AG08395 (cell line): ENCODE measurements around the gene IL1RL2.

Experiments used
- DNase-seq: peaks from one replicate; pipeline ENCODE4 v3.0.0; 2012; ENCODE audit warnings: mixed read lengths, low spot score

Gene IL1RL2

GRCh38 chr2:102238778-102239177, 52.0 kb downstream of the IL1RL2 start:
- DNase-seq = no peak

DNA sequence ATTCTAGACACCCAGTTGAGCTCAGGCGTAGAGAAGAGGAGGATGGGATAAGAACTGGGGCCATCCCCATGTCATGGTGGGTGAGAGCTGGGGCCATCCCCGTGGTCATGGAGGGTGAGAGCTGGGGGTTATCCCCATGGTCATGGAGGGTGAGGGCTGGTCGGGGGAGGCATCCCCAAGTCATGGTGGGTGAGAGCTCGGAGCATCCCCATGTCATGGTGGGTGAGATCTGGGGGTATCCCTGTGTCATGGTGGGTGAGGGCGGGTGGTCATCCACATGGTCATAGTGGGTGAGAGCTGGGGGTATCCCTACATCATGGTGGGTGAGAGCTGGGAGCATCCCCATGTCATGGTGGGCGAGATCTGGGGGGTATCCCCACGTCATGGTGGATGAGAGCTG, 52.5 kb downstream of the IL1RL2 start:
- no peak for DNase-seq

GRCh38 chr2:102240640-102241370, 54.0 kb downstream of the IL1RL2 start:
- DNase-seq = peak; percentile 92

DNA sequence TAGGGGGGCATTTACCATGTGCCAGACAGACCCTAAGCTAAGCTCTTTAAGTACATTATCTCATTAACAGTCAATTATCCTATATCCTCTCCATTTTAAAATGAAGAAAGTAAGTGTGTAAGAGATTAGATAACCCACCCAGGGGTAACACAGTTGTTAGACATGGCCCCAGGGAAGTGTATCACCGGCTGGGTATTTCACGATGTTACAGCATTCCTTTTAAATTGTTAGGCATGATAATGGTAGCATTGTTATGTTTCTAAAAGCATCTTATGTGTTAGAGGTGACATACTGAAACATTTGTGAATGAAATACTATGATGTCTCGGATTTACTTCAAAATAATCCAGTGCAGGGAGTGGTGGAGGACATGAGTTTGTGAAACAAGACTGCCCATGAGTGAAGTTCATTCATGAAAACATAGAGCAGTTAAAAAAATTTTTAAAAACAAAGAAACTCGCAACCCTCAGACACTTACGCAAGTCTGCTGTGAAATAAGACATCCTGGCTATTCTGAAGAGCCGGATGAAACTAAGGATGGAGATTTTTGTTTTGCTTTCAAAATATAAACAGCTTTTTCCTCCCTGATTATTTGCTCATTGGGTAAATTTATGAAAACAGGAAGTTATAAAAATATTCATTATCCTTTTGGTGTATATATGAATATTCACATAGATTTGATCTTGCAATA, 54.9 kb downstream of the IL1RL2 start:
- DNase-seq = no peak

- DNase-seq = peak; percentile 79
Observed at GRCh38 chr2:102245266-102246151, 58.7 kb downstream of the IL1RL2 start.

DNA sequence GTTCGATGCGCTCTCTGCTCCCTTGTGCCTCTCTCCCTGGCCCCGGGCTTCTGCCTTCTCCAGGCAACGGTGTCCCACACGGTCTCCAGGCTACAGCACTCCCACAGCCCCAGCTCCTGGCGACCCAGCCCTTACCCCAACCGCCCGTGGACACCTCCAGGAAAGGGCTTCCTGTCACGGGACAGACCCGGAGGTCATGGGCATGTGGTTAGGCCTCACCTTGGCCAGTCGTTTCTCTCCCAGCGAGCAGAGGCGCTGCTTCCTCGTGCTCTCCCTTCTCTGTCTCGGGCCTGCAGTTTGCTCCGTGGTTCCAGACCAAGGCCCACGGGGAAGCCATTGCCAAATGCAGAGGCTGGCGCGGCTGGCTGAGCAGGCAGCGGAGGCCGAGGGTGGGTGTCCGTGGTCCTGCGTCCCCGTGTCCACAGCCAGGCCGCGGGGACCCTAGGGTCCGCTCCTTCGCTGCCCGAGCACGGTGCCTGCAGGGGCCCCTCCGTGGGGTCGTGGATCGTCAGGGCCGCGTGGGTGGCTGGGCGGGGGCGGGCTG, 63.5 kb downstream of the IL1RL2 start:
- no peak for DNase-seq

DNA sequence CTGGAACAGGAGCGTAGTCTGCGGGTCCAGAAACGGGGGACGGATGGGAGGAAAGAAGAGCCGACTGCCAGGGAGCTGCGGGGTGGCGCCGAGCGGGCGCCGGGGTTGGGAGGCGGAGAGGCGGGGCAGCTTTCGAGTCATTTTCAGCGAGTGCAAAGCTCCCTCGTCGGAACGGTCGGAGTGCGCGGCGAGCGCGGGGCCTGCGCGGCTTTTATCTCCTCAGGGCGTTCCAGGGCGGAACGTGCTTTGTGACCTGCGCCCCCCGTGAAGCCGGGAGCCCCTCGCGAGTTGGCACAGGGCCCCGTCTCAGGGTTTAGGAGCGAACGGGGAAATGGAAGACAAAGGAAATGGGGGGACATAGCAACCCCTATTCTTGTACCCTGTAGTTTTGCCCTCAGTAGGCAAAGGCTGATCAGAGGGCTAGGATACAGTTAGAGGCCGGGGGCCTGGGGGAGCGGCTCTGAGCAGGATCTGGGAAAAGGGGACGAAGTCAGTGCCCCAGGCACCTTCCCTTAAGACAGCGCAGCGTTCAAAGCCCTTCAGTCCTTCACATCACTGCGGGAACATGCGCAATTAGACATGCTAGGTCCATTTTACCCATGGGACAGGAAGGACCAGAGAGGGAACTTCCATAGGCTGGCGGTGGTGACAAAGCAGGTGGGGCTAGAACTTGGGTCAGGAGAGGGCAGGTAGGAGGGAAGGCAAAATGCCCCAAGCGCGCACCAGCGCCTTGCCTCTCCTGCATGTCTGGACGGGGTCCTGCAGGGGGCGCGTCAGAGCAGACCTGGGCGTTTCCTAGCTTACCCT, 64.4 kb downstream of the IL1RL2 start:
- DNase-seq = peak; percentile 58

DNA sequence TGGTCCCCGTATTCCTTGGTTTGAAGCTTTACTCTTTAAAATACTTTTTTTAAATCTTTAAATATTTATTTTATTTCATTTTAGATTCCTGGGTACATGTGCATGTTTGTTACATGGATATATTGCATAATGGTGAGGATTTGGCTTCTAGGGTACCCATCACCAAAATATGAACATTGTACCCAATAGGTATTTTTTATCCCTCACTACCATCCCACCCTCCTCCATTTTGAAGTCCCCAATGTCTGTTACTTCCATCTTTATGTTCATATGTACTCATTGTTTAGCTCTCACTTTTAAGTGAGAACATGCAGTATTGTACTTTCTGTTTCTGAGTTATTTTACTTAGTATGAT, 65.0 kb downstream of the IL1RL2 start:
- no peak for DNase-seq

DNA sequence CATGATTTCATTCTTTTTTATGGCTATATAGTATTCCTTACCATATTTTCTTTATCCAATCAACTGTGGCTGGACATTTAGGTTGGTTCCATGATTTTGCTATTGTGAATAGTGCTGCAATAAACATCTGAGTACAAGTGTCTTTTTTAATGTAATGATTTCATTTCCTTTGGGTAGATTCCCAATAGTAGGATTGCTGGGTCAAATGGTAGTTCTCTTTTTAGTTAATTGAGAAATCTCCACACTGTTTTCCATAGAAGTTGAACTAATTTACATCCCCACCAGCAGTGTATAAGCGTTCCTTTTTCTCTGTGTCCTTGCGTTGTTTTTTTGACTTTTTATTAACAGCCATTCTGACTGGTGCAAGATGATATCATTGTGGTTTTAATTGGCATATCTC, 65.4 kb downstream of the IL1RL2 start:
- no peak for DNase-seq

GRCh38 chr2:102253140-102253752, 66.4 kb downstream of the IL1RL2 start:
- no peak for DNase-seq

- DNase-seq = no peak
Observed at GRCh38 chr2:102253753-102254150, 66.9 kb downstream of the IL1RL2 start.

- no peak for DNase-seq
Observed at GRCh38 chr2:102256276-102256675, 69.5 kb downstream of the IL1RL2 start.

GRCh38 chr2:102256874-102257462, 70.1 kb downstream of the IL1RL2 start:
- no peak for DNase-seq

DNA sequence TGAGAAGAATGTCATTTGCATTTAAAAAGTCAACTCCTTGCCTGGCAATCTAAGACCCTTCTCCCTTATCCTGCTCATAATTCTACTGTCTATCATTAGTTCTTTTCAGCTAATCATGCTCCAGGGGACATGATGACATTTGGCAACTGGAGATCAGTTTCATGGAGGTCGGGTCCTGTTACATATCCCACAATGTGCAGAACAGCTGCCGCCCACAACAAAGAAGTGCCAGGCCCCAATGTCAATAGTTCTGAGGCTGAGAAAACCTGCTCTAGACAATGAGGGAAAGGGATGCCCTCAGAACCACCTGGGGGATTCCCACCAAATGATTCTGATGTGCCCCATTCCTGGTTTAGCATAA, 71.2 kb downstream of the IL1RL2 start:
- no peak for DNase-seq

- DNase-seq = peak; percentile 92
Observed at GRCh38 chr2:102258386-102259074, 71.7 kb downstream of the IL1RL2 start.

- DNase-seq = no peak
Observed at GRCh38 chr2:102261467-102262135, 74.8 kb downstream of the IL1RL2 start.

DNA sequence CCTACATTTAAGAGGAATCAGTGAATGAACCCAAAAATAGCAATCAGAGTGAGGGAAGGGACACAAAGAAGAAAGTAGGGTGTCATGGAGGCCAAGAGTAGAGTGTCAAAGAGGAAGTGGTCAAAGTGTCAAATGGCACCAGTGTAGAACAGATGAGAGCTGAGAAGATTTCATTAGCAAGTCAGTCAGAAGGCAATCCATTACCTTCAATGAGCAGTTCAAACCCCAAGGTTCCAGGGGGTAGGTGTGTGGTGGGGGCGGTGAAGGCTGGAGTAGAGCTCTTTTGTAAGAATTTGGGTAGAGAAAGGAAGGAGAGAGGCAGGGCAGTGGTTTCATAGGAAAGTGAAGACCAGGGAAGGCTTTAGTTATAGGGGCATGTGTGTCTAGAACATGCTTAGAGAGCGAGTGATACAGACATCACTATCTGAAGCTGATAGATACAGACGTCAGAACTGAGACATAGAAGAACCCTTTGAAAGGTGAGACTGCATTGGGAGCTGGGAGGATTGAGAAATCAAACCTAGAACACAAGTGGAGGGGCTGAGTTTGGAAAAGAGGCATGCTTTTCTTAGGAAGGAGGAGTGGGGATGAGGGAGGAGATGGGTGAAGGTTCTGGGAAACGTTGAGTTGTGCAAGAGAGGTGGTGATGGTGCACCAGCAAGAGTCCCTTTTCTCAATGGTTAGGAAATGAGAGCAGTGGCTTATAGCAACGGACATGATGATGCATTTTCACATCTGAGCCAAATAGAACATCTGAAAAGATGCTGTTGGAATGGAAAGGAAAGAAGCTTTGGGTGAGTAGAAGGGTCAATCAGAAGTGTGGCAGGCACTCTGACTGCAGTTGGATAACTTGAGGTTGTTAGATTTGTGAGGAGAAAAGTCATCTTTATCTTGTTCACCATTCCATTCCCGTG, 75.7 kb downstream of the IL1RL2 start:
- no peak for DNase-seq

DNA sequence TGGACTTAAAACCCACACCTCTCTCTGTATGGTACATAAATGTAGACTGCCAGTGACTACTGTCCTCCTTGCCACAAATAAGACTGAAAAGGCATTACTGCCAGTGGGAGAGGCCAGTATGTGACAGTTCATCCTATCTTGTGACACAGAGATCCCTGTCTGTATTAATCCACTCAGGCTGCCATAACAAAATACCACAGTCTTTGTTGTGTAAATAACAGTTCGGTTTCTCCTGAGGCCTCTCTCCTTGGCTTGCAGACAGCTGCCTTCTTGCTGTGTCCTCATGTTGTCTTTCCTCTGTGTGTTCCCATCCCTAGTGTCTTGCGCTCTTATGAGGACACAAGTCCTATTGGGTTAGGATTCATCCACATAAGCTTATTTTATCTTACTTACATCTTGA, 78.1 kb downstream of the IL1RL2 start:
- DNase-seq = no peak

DNA sequence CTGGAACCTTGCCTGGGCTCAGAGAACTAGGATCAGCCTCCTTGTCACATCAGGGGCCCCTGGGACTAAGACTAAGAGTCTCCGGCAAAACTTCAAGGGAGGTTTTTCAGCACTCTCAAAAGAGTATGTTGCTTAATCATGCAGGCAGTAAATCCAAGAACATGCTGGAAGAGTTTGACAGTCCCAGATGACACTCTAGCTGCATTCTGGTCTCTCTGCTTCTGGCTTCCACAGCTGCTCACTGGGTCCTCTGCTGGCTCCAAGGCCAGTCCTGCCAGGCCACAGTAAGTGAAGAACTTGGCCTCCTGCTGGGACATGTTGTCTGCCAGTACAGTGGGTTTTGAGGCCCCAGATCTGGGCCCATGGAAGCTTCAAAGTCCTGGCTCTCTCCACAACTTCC, 79.4 kb downstream of the IL1RL2 start:
- peak; percentile 22 for DNase-seq
